Esophagus muscularis mucosa (tissue), 4 donors: Measurements from ENCODE around the gene UCK2. TPM values are rescaled to one million over a fixed set of nuclear protein-coding genes. Genes with fewer than 3 reads are reported as not detected.

ENCODE experiments used
- DNase-seq: peaks from one replicate; pipeline ENCODE4 v3.0.0-alpha.2; 2017; ENCODE audit errors: extremely low spot score
- H3K27ac ChIP-seq, 4 donors: fragments of 200-600 bp; sonication (generic); replicated peaks in 1 of 4; 1 replicate in 3 of 4; 2 replicates in 1 of 4; pipeline ENCODE4 v1.5.1; 2016 to 2019; ENCODE audit warnings: mild to moderate bottlenecking in 1 of 4
- H3K27me3 ChIP-seq, 4 donors: fragments of 200-600 bp; sonication (generic); one replicate each; pipeline versions ENCODE4 v1.5.1 to v1.6.0; 2016 to 2019
- H3K36me3 ChIP-seq, 4 donors: fragments of 200-600 bp; sonication (generic); one replicate each; pipeline ENCODE4 v1.5.1; 2016 to 2019
- H3K4me1 ChIP-seq, 4 donors: fragments of 200-600 bp; sonication (generic); one replicate each; pipeline ENCODE4 v1.5.1; 2016 to 2019
- H3K4me3 ChIP-seq, 4 donors: fragments of 200-600 bp; sonication (generic); 1 replicate in 2 of 4; 2 replicates in 2 of 4; pipeline ENCODE4 v1.5.1; 2016 to 2019; ENCODE audit warnings: mild to moderate bottlenecking in 4 of 4, moderate library complexity in 1 of 4
- H3K9me3 ChIP-seq, 4 donors: fragments of 200-600 bp; sonication (generic); 1 replicate in 3 of 4; 2 replicates in 1 of 4; pipeline ENCODE4 v1.5.1; 2016 to 2019
- EP300 ChIP-seq: sonication (generic); formaldehyde crosslinking; IDR thresholded peaks from one replicate; pipeline ENCODE4 v1.6.1; 2017; ENCODE audit warnings: antibody characterized with exemption
- POLR2A ChIP-seq: fragments of 450-650 bp; IDR thresholded peaks from one replicate; pipeline ENCODE4 v1.6.1; 2017; ENCODE audit warnings: antibody characterized with exemption, moderate library complexity, mild to moderate bottlenecking, low read depth
- POLR2AphosphoS5 ChIP-seq, 2 donors: sonication (generic); formaldehyde crosslinking; IDR thresholded peaks; one replicate each; pipeline ENCODE4 v1.6.1; 2017; ENCODE audit warnings: antibody characterized with exemption in 2 of 2
- WGBS: methylation state at CpG from one replicate; pipeline ENCODE4 v1.1.5; 2018; 5-methylcytosine and 5-hydroxymethylcytosine counted together
- intact Hi-C: fragments of 100-400 bp; cut with DNase I; formaldehyde crosslinking; loops from one replicate; pipeline ENCODE4 v1.15.1; 2023
- total RNA-seq, 4 donors: library from RNA; depleted of rRNA; stranded (reverse); fragments of >200 nt; gene quantifications; one replicate each; pipeline versions ENCODE4 v1.1.0 to v1.2.1, GENCODE V29; 2016
- TF ChIP-seq, protein P1 (sequence below), 3 experiments: fragments of 200-600 bp in 2 of 3; fragments of 450-650 bp in 1 of 3; sonication (generic) in 2 of 3; IDR thresholded peaks; one replicate each; pipeline ENCODE4 v1.5.1; 2017 to 2019; ENCODE audit warnings: antibody characterized with exemption in 3 of 3, mild to moderate bottlenecking in 2 of 3, moderate library complexity in 1 of 3

Gene UCK2
- total RNA-seq, 4 donors from 2014 or later: 13.7 to 33.7 (median 31.0) TPM

- H3K27me3 ChIP-seq: no peaks in the 10 kb centered on the region
- peaks cover 14 to 24% (median 19%) of the 10 kb centered on the region in 4 donors for H3K4me1 ChIP-seq
- peak; percentile 50 for DNase-seq
- H3K9me3 ChIP-seq: no peaks in the 10 kb centered on the region
- intact Hi-C loops: loop anchor here (5.0 to 10.0 kb wide), 4 partner anchors 59 to 202 kb away; partner anchors contain the start of gene TMCO1
- 17% methylated on average over 10 of the region's 10 CpGs for WGBS
- peak overlapping the region; percentile 88 to 97 (median 90) for H3K27ac ChIP-seq
- peak overlapping the region; percentile 78 to 93 (median 86) for H3K4me3 ChIP-seq
- TF ChIP-seq, protein P1, sequence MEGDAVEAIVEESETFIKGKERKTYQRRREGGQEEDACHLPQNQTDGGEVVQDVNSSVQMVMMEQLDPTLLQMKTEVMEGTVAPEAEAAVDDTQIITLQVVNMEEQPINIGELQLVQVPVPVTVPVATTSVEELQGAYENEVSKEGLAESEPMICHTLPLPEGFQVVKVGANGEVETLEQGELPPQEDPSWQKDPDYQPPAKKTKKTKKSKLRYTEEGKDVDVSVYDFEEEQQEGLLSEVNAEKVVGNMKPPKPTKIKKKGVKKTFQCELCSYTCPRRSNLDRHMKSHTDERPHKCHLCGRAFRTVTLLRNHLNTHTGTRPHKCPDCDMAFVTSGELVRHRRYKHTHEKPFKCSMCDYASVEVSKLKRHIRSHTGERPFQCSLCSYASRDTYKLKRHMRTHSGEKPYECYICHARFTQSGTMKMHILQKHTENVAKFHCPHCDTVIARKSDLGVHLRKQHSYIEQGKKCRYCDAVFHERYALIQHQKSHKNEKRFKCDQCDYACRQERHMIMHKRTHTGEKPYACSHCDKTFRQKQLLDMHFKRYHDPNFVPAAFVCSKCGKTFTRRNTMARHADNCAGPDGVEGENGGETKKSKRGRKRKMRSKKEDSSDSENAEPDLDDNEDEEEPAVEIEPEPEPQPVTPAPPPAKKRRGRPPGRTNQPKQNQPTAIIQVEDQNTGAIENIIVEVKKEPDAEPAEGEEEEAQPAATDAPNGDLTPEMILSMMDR (IDR thresholded peaks at IDR 0.05): no peak
- TF ChIP-seq POLR2A (no peak), EP300 (no peak), POLR2AphosphoS5 (IDR thresholded peaks at IDR 0.05) (no peak)
- H3K36me3 ChIP-seq: no peaks in the 10 kb centered on the region
Observed at GRCh38 chr1:165826565-165827267, 698 bp upstream of the UCK2 start.

- WGBS: under 1% methylated on average over 34 of the region's 49 CpGs
Observed at GRCh38 chr1:165828103-165828668, 772 bp downstream of the UCK2 start.

DNA sequence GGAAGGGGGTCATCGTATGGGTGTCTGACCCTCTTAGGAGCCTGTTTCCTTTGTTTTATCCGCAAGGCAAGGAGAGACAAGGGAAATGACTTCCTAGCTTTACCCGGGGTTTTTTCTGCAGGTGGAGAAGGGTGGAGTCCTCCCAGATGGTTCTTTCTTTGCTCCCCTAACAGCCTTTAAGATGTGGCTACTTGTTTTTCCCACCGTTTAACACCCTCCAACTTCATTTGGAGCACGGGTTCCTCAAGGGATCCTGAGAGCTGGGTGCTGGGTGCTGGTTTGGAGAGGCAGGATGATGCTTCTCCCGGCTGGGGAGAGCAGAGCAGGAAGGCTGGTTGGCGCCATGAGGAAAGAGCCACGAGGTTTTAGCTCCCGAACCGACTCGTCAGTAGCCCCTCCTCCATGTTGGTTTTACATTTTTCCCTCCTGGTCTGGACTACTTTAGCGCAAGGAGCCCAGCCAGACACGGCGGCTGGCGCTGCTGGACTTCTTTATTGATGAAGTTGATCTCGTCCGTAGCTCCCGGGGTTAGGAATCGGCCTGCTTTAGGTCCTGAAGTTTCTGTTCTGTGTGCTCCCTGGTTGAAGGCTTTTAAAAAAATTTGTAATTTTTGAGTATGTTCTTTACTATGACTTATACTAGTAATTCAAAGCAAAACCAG is 1.4 kb downstream of the UCK2 start:
- H3K4me3 ChIP-seq: peak overlapping the region; percentile 78 to 93 (median 86)
- no peaks in the 10 kb centered on the region for H3K9me3 ChIP-seq
- peaks cover 14 to 24% (median 19%) of the 10 kb centered on the region in 4 donors for H3K4me1 ChIP-seq
- peak overlapping the region; percentile 88 to 97 (median 90) for H3K27ac ChIP-seq
- intact Hi-C loops: loop anchor here (5.0 to 10.0 kb wide), 4 partner anchors 61 to 204 kb away; partner anchors contain the start of gene TMCO1
- 1% methylated on average over 19 of the region's 19 CpGs for WGBS
- DNase-seq: no peak
- TF ChIP-seq POLR2AphosphoS5 (IDR thresholded peaks at IDR 0.05): peak in 1 of 2 donors; percentile 47
- TF ChIP-seq, protein P1 (IDR thresholded peaks at IDR 0.05): no peak
- no peaks in the 10 kb centered on the region for H3K36me3 ChIP-seq
- H3K27me3 ChIP-seq: no peaks in the 10 kb centered on the region

More at GRCh38 chr1:165828103-165828668, 772 bp downstream of the UCK2 start:
- TF ChIP-seq, protein P1 (IDR thresholded peaks at IDR 0.05): no peak
- peak in 1 of 2 donors; percentile 27 for TF ChIP-seq POLR2AphosphoS5 (IDR thresholded peaks at IDR 0.05)
- Histone ChIP-seq H3K4me3 (peak overlapping the region; percentile 78 to 93 (median 86)), H3K4me1 (peaks cover 14 to 24% (median 19%) of the 10 kb centered on the region in 4 donors), H3K27me3 (no peaks in the 10 kb centered on the region), H3K9me3 (no peaks in the 10 kb centered on the region), H3K36me3 (no peaks in the 10 kb centered on the region), H3K27ac (peak overlapping the region; percentile 88 to 97 (median 90))
- intact Hi-C loops: loop anchor here (5.0 to 10.0 kb wide), 4 partner anchors 61 to 203 kb away; partner anchors contain the start of gene TMCO1
- DNase-seq: no peak

GRCh38 chr1:165829888-165830287 is 2.5 kb downstream of the UCK2 start:
- DNase-seq: no peak
- Histone ChIP-seq H3K9me3 (no peaks in the 10 kb centered on the region), H3K4me3 (no peak overlapping the region), H3K27me3 (no peaks in the 10 kb centered on the region), H3K4me1 (peaks cover 14 to 24% (median 19%) of the 10 kb centered on the region in 4 donors), H3K36me3 (no peaks in the 10 kb centered on the region), H3K27ac (peak overlapping the region in 1 of 4 donors; percentile 88)
- WGBS: 93% methylated on average over 4 of the region's 4 CpGs
- TF ChIP-seq EP300 (no peak), POLR2A (no peak), POLR2AphosphoS5 (IDR thresholded peaks at IDR 0.05) (no peak)
- TF ChIP-seq, protein P1 (IDR thresholded peaks at IDR 0.05): no peak
- intact Hi-C loops: loop anchor here (5.0 to 10.0 kb wide), 4 partner anchors 63 to 205 kb away; partner anchors contain the start of gene TMCO1
